Stomach (tissue), 9 donors: ENCODE results near the gene SPATA3. TPM values are rescaled to one million over a fixed set of nuclear protein-coding genes. Genes with fewer than 3 reads are reported as not detected.
A peak's percentile ranks its signal among the peaks of the same experiment; 100 is the strongest.

Experiments
- DNase-seq, 2 donors: peaks; one replicate each; pipeline versions ENCODE4 v3.0.0 to v3.0.0-alpha.2; 2013 to 2019
- H3K27ac ChIP-seq, 5 donors: fragments of 200-600 bp in 4 of 5; sonication (generic) in 4 of 5; one replicate each; pipeline ENCODE4 v1.5.1; 2013 to 2019; ENCODE audit warnings: mild to moderate bottlenecking in 1 of 5, moderate library complexity in 1 of 5
- H3K27me3 ChIP-seq, 3 donors: fragments of 200-600 bp; sonication (generic); one replicate each; pipeline ENCODE4 v1.5.1; 2017 to 2019; ENCODE audit warnings: mixed run types in 1 of 3
- H3K36me3 ChIP-seq, 4 donors: fragments of 200-600 bp; sonication (generic); 1 replicate in 3 of 4; 2 replicates in 1 of 4; pipeline ENCODE4 v1.5.1; 2016 to 2019
- H3K4me1 ChIP-seq, 4 donors: fragments of 200-600 bp; sonication (generic); one replicate each; pipeline ENCODE4 v1.5.1; 2016 to 2019
- H3K4me3 ChIP-seq, 4 donors: fragments of 200-600 bp; sonication (generic) in 3 of 4; one replicate each; pipeline ENCODE4 v1.5.1; 2016 to 2019; ENCODE audit warnings: mild to moderate bottlenecking in 1 of 4
- H3K9me3 ChIP-seq, 4 donors: fragments of 200-600 bp; sonication (generic); one replicate each; pipeline ENCODE4 v1.5.1; 2016 to 2019
- EP300 ChIP-seq: sonication (generic); formaldehyde crosslinking; IDR thresholded peaks from one replicate; pipeline ENCODE4 v1.6.1; 2017; ENCODE audit warnings: antibody characterized with exemption
- POLR2A ChIP-seq, 4 donors: fragments of 450-650 bp; IDR thresholded peaks; one replicate each; pipeline ENCODE4 v1.6.1; 2016; ENCODE audit warnings: antibody characterized with exemption in 4 of 4, control low read depth in 2 of 4, mild to moderate bottlenecking in 1 of 4, moderate library complexity in 1 of 4
- POLR2AphosphoS5 ChIP-seq, 3 donors: sonication (generic); formaldehyde crosslinking; IDR thresholded peaks; one replicate each; pipeline ENCODE4 v1.6.1; 2016; ENCODE audit warnings: antibody characterized with exemption in 3 of 3
- WGBS, 5 donors: extraction: QIAGEN DNeasy Blood & Tissue Kit in 3 of 5; methylation state at CpG; one replicate each; pipeline versions ENCODE4 v1.1.5 to v1.1.7; 2013 to 2018; 5-methylcytosine and 5-hydroxymethylcytosine counted together
- intact Hi-C: fragments of 100-400 bp; cut with DNase I; formaldehyde crosslinking; loops from one replicate; pipeline ENCODE4 v1.15.1; 2023; ENCODE audit warnings: low total_unique reads
- polyA plus RNA-seq, 3 donors: library from polyadenylated mRNA; stranded (reverse); fragments of 200-250 nt; gene quantifications; one replicate each; pipeline ENCODE4 v1.2.3, GENCODE V29; 2013
- total RNA-seq, 5 donors: library from RNA; depleted of rRNA; stranded (reverse); fragments of >200 nt; gene quantifications; one replicate each; pipeline versions ENCODE4 v1.1.0 to v1.2.3, GENCODE V29; 2014 to 2016
- TF ChIP-seq, protein P1 (sequence below), 7 experiments: fragments of 450-650 bp in 4 of 7; fragments of 200-600 bp in 3 of 7; sonication (generic) in 3 of 7; IDR thresholded peaks; one replicate each; pipeline ENCODE4 v1.5.1; 2016 to 2019; ENCODE audit warnings: antibody characterized with exemption in 7 of 7, control low read depth in 2 of 7, mild to moderate bottlenecking in 1 of 7
- donor health status: healthy with polysubstance abuse.
- donor health status: Bipolar disorder and iron deficiency.
- donor health status: healthy.

Gene SPATA3
- total and polyA plus RNA-seq, 8 donors, result not detected

DNA sequence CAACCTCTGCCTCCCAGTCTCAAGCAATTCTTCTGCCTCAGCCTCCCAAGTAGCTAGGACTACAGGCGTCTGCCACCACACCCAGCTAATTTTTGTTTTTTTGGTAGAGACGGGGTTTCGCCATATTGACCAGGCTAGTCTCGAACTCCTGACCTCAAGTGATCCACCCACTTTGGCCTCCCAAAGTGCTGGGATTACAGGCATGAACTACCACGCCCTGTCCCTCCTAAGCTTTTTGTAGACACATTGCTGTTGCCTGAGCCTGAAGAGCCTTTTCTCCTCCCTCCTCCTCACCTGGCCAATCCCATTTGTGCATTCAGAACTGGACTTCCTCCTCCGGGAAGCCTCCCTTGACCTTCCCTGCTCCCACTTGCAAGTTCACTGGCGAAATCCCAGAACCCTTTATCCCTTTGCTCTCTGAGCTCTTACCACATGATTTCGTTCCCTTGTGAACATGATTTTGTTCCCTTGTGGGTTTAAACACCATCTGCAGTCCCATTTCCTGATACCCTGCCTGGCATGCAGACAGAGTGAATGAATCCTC lies 44.0 kb downstream of the SPATA3 start:
- peaks cover 0 to 7% (median 0%) of the 10 kb centered on the region in 4 donors for H3K36me3 ChIP-seq
- WGBS, 5 donors, result 41 to 63% (median 55%) methylated on average over 8 of the region's 8 CpGs

DNA sequence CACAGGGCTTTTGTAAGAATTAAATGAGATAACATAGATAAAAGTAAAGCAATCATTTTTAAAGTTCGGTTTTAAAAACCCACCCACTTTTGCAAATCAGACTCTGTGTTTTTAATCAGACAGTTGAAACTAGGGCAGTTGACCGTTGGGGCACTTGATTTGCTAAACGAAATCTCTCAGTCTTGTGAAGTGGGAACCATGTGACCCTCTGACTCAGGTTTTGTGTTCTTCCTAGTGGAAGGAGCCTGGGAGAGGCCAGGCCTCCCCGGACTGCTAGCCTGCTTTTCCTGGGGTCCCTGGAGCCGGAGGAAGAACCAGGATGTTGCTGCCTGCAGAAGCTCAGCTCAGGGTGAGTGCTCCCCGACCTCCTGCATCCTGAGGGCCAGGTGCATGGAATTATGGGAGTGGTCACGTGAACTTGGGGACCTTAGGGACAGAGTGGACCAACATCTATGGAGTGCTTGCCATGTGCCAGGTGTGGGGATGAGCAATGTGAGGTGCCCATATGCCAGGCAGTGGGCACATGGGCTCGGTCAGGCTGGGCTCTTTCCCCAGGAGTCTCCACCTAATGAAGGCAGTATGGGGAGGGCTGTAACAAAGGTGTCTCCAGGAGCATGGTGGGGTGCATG lies 45.3 kb downstream of the SPATA3 start:
- Histone ChIP-seq H3K9me3 (no peaks in the 10 kb centered on the region), H3K4me1 (peaks cover 17 to 47% (median 34%) of the 10 kb centered on the region in 4 donors), H3K4me3 (no peak overlapping the region), H3K27ac (peak overlapping the region in 4 of 5 donors; percentile 0 to 71 (median 44)), H3K27me3 (peaks cover 3 to 49% (median 14%) of the 10 kb centered on the region in 3 donors), H3K36me3 (peaks cover 0 to 7% (median 0%) of the 10 kb centered on the region in 4 donors)
- WGBS, 5 donors, result 39 to 59% (median 49%) methylated on average over 8 of the region's 8 CpGs
- intact Hi-C loops, result no loop called here
- no peak for DNase-seq
- no peak for TF ChIP-seq EP300
- TF ChIP-seq, protein P1, sequence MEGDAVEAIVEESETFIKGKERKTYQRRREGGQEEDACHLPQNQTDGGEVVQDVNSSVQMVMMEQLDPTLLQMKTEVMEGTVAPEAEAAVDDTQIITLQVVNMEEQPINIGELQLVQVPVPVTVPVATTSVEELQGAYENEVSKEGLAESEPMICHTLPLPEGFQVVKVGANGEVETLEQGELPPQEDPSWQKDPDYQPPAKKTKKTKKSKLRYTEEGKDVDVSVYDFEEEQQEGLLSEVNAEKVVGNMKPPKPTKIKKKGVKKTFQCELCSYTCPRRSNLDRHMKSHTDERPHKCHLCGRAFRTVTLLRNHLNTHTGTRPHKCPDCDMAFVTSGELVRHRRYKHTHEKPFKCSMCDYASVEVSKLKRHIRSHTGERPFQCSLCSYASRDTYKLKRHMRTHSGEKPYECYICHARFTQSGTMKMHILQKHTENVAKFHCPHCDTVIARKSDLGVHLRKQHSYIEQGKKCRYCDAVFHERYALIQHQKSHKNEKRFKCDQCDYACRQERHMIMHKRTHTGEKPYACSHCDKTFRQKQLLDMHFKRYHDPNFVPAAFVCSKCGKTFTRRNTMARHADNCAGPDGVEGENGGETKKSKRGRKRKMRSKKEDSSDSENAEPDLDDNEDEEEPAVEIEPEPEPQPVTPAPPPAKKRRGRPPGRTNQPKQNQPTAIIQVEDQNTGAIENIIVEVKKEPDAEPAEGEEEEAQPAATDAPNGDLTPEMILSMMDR (IDR thresholded peaks at IDR 0.05), result no peak
- no peak for TF ChIP-seq POLR2AphosphoS5 (IDR thresholded peaks at IDR 0.05)
- no peak for TF ChIP-seq POLR2A (IDR thresholded peaks at IDR 0.05)

More for the DNA sequence above, 44.0 kb downstream of the SPATA3 start:
- peak overlapping the region; percentile 19 to 71 (median 47) for H3K27ac ChIP-seq
- H3K9me3 ChIP-seq, result no peaks in the 10 kb centered on the region
- no peak for DNase-seq
- intact Hi-C loops, result no loop called here
- no peak overlapping the region for H3K4me3 ChIP-seq
- TF ChIP-seq POLR2A (IDR thresholded peaks at IDR 0.05) (no peak), EP300 (no peak), POLR2AphosphoS5 (IDR thresholded peaks at IDR 0.05) (peak in 1 of 3 donors; percentile 20)
- TF ChIP-seq, protein P1 (IDR thresholded peaks at IDR 0.05), result no peak
- H3K27me3 ChIP-seq, result peaks cover 3 to 57% (median 19%) of the 10 kb centered on the region in 3 donors
- H3K4me1 ChIP-seq, result peaks cover 17 to 47% (median 34%) of the 10 kb centered on the region in 4 donors

DNA sequence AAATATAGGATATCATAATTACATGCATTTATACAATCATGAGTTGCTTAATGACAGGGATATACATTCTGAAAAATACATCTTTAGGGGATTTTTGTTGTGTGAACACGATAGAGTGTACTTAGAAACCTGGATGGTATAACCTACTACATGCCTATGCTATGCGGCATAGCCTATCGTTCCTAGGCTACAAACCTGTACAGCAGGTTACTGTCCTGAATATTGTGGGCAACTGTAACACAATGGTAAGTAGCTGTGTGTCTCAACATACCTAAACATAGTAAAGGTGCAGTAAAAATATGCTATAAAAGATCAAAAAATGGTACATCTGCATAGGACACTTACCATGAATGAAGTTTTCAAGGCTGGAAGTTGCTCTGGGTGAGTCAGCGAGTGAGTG lies 47.9 kb downstream of the SPATA3 start:
- peaks cover 0 to 34% (median 0%) of the 10 kb centered on the region in 3 donors for H3K27me3 ChIP-seq
- H3K4me1 ChIP-seq, result peaks cover 17 to 46% (median 41%) of the 10 kb centered on the region in 4 donors
- WGBS, 5 donors, result 86 to 91% (median 89%) methylated on average over 4 of the region's 4 CpGs
- H3K9me3 ChIP-seq, result no peaks in the 10 kb centered on the region
- no peak overlapping the region for H3K27ac ChIP-seq
- H3K36me3 ChIP-seq, result peaks cover 0 to 12% (median 2%) of the 10 kb centered on the region in 4 donors
- TF ChIP-seq EP300 (no peak), POLR2AphosphoS5 (IDR thresholded peaks at IDR 0.05) (no peak)
- H3K4me3 ChIP-seq, result no peak overlapping the region
- intact Hi-C loops, result no loop called here
- DNase-seq, result no peak

DNA sequence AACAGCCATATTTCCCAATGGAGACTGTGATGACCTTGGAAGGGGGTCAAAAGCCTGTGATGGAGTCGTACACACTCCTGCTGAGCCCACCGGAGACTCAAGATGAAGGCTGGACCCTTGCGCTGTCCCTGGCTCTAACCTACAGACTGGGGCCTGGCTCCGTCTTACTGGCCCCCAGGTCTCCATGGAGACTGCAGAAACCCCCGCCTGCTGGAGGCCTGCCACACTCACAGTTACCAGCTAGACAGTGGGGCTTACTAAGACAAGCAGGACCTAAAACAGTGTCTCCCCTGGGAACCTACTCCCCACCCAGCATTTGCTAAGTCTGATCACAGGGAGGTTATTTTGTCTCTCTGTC lies 51.0 kb downstream of the SPATA3 start:
- Histone ChIP-seq H3K9me3 (no peaks in the 10 kb centered on the region), H3K4me3 (no peak overlapping the region), H3K36me3 (peaks cover 0 to 8% (median 2%) of the 10 kb centered on the region in 4 donors), H3K27ac (no peak overlapping the region), H3K4me1 (peaks cover 34 to 49% (median 47%) of the 10 kb centered on the region in 4 donors), H3K27me3 (peaks cover 0 to 9% (median 0%) of the 10 kb centered on the region in 3 donors)
- WGBS, 5 donors, result 71 to 89% (median 87%) methylated on average over 5 of the region's 5 CpGs
- intact Hi-C loops, result no loop called here
- TF ChIP-seq POLR2AphosphoS5 (IDR thresholded peaks at IDR 0.05) (no peak), POLR2A (IDR thresholded peaks at IDR 0.05) (no peak), EP300 (no peak)
- TF ChIP-seq, protein P1 (IDR thresholded peaks at IDR 0.05), result no peak
- DNase-seq, result no peak
